NCI-H2227 (cell line): ENCODE data around the gene ASGR2.

Experiments
- DNase-seq: peaks from one replicate; lab custom pipeline; 2025; ENCODE audit not compliant: unreplicated experiment; lab: John Stamatoyannopoulos, UW

The ASGR2 gene

GRCh38 chr17:7064261-7064660, 50.4 kb downstream of the ASGR2 start:
- DNase-seq, result no peak

- no peak for DNase-seq
These were observed 51.0 kb downstream of the ASGR2 start for GRCh38 chr17:7063518-7064094.

- no peak for DNase-seq
These were observed 54.3 kb downstream of the ASGR2 start for GRCh38 chr17:7060165-7060891.

DNA sequence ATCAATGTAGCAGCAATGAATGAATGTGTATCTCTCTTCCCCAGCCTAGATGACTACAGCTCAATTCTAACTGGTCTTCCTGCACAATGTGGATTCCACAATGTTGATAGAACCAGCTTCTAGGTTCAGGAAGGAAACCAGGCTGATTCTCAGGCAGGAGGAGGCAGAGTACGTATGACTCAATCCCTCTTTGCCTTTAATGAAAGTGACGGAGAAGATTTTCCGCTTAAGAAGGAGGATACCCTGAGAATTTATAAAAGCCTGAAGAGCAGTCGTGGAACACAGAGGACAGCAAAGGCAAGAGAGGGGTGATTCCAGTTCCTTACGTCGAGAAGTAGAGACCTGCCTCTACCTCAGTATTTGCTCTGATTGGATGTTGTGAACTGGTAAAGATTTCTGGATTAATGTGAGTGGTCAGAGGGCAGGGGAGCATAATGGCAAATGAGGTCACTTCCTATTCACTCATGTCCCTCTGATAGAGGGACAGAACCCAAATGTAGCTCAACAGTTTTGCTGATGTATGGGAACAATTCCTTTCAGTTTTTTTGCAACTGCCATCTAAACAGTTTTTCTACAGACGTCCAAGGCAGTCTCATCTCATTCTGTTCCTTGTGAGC, 55.7 kb downstream of the ASGR2 start:
- DNase-seq, result no peak

DNA sequence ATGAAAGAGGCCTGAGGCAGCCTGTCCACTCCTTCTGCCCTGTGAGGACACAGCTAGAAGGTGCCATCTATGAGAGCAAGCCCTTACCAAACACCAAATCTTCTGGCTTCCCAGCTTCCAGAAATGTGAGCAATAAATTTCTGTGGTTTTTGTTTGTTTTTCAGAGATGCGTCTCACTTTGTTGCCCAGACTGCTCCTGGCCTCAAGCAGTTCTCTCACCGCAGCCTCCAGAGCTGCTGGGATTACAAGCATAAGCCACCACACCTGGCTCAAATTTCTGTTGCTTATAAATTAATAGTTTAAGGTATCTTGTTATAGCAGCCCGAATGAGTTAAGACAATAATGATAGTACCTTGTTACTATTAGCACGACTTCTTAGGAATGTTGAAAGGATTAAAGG, 58.2 kb downstream of the ASGR2 start:
- DNase-seq, result no peak
